ENCODE results near the gene C13orf46. TPM values are rescaled to one million over a fixed set of nuclear protein-coding genes. Genes with fewer than 3 reads are reported as not detected.

C13orf46 gene
- total and polyA plus RNA-seq, 4 donors, result 0.10 to 0.17 TPM; not detected in 2

GRCh38 chr13:113955691-113956090 is 18.2 kb downstream of the C13orf46 start:
- H3K9ac ChIP-seq (ENCODE audit: low read depth in 1 of 2, low read length in 2 of 2), result no peak overlapping the region
- no peak for DNase-seq (ENCODE audit: low spot score)
- no peak overlapping the region for H3K4me3 ChIP-seq (ENCODE audit: low read depth in 1 of 3, low read length in 3 of 3)
- peaks cover 0 to 1% (median 0%) of the 10 kb centered on the region in 4 donors for H3K9me3 ChIP-seq (ENCODE audit: control insufficient read depth in 4 of 4, low read length in 3 of 4)
- WGBS, result 95% methylated on average over 27 of the region's 27 CpGs
- H3K4me1 ChIP-seq (ENCODE audit: control insufficient read depth in 4 of 4, insufficient read depth in 4 of 4, low read length in 3 of 4), result peaks cover under 1 to 4% (median 2%) of the 10 kb centered on the region in 4 donors
- no peaks in the 10 kb centered on the region for H3K36me3 ChIP-seq (ENCODE audit: control insufficient read depth in 4 of 4, insufficient read depth in 3 of 4, low read depth in 1 of 4, low read length in 3 of 4)
- no peaks in the 10 kb centered on the region for H3K27me3 ChIP-seq (ENCODE audit: control insufficient read depth in 4 of 4, insufficient read depth in 4 of 4, low read length in 3 of 4)
- no peak overlapping the region for H3K27ac ChIP-seq (ENCODE audit: low read depth in 1 of 2, low read length in 2 of 2)
- no peak for TF ChIP-seq TAF1 (conservative IDR thresholded peaks at IDR 0.05)
- no peak for TF ChIP-seq REST (IDR thresholded peaks at IDR 0.05)
- no peak for TF ChIP-seq RAD21 (IDR thresholded peaks at IDR 0.05)
- TF ChIP-seq RXRA (IDR thresholded peaks at IDR 0.05), result no peak
- no peak for TF ChIP-seq JUND (IDR thresholded peaks at IDR 0.05)
- TF ChIP-seq, protein P1, sequence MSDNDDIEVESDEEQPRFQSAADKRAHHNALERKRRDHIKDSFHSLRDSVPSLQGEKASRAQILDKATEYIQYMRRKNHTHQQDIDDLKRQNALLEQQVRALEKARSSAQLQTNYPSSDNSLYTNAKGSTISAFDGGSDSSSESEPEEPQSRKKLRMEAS (IDR thresholded peaks at IDR 0.05), result no peak

- Histone ChIP-seq H3K4me3 (ENCODE audit: low read depth in 1 of 3, low read length in 3 of 3) (no peak overlapping the region), H3K27me3 (ENCODE audit: control insufficient read depth in 4 of 4, insufficient read depth in 4 of 4, low read length in 3 of 4) (no peaks in the 10 kb centered on the region), H3K36me3 (ENCODE audit: control insufficient read depth in 4 of 4, insufficient read depth in 3 of 4, low read depth in 1 of 4, low read length in 3 of 4) (no peaks in the 10 kb centered on the region), H3K4me1 (ENCODE audit: control insufficient read depth in 4 of 4, insufficient read depth in 4 of 4, low read length in 3 of 4) (peaks cover 1 to 9% (median 5%) of the 10 kb centered on the region in 4 donors), H3K9me3 (ENCODE audit: control insufficient read depth in 4 of 4, low read length in 3 of 4) (peaks cover 0 to 1% (median 0%) of the 10 kb centered on the region in 4 donors), H3K27ac (ENCODE audit: low read depth in 1 of 2, low read length in 2 of 2) (no peak overlapping the region), H3K9ac (ENCODE audit: low read depth in 1 of 2, low read length in 2 of 2) (no peak overlapping the region)
- TF ChIP-seq RXRA (IDR thresholded peaks at IDR 0.05) (no peak), RAD21 (IDR thresholded peaks at IDR 0.05) (no peak), HNF4G (IDR thresholded peaks at IDR 0.05) (no peak), EGR1 (IDR thresholded peaks at IDR 0.05; ENCODE audit: low read depth in 2 of 2) (no peak), TAF1 (conservative IDR thresholded peaks at IDR 0.05) (no peak), GABPA (IDR thresholded peaks at IDR 0.05 in 1 of 2, conservative IDR thresholded peaks at IDR 0.05 in 1 of 2) (no peak), HNF4A (conservative IDR thresholded peaks at IDR 0.05) (no peak), JUND (IDR thresholded peaks at IDR 0.05) (no peak), FOXA1 (IDR thresholded peaks at IDR 0.05) (no peak), ZBTB33 (IDR thresholded peaks at IDR 0.05) (no peak), CTCF (IDR thresholded peaks at IDR 0.05; ENCODE audit: low read depth, low read length, missing input control) (no peak), ATF3 (IDR thresholded peaks at IDR 0.05) (no peak), SP1 (IDR thresholded peaks at IDR 0.05) (no peak), YY1 (IDR thresholded peaks at IDR 0.05) (no peak), NR2F2 (IDR thresholded peaks at IDR 0.05) (no peak), FOXA2 (IDR thresholded peaks at IDR 0.05) (no peak), REST (IDR thresholded peaks at IDR 0.05) (no peak)
- TF ChIP-seq, protein P1 (IDR thresholded peaks at IDR 0.05), result no peak
- no peak for DNase-seq (ENCODE audit: low spot score)
- WGBS, result 94% methylated on average over 29 of the region's 29 CpGs
These were observed 18.6 kb downstream of the C13orf46 start for GRCh38 chr13:113955235-113955634.
